ENCODE data around the gene CACNB2. TPM values are rescaled to one million over a fixed set of nuclear protein-coding genes. Genes with fewer than 3 reads are reported as not detected.

Gene CACNB2
- total RNA-seq, 1 experiment from 2014 or later = not detected

- Histone ChIP-seq H3K4me1 (replicated peaks; ENCODE audit: insufficient read depth) (no peaks in the 10 kb centered on the region), H3F3A (ENCODE audit: insufficient read depth, low read depth) (no peaks in the 10 kb centered on the region), H3K27me3 (ENCODE audit: insufficient read depth, low read depth) (no peaks in the 10 kb centered on the region), H3K4me2 (no peak overlapping the region), H3K36me3 (ENCODE audit: low read depth) (no peaks in the 10 kb centered on the region), H3K79me2 (ENCODE audit: low read depth) (no peaks in the 10 kb centered on the region), H3K9me2 (ENCODE audit: insufficient read depth) (no peaks in the 10 kb centered on the region), H3K27ac (no peak overlapping the region), H4K20me1 (ENCODE audit: insufficient read depth) (no peaks in the 10 kb centered on the region), H3K4me3 (no peak overlapping the region), H2AFZ (no peak overlapping the region), H3K9me3 (ENCODE audit: insufficient read depth, low read depth) (no peaks in the 10 kb centered on the region)
- POLR2A ChIA-PET (ENCODE audit: unreplicated experiment) = no interaction called here
- DNase-seq = no peak
- no TSS peak for BruUV-seq (replicated peaks)
- intact Hi-C loops (cut with micrococcal nuclease; ENCODE audit: unreplicated experiment) = no loop called here
- TF ChIP-seq CTCF (conservative IDR thresholded peaks at IDR 0.05) = no peak
- TF ChIP-seq EZH2 (IDR thresholded peaks at IDR 0.05; ENCODE audit: low read depth) = no peak
- CTCF ChIA-PET = no interaction called here
These were observed 350.5 kb downstream of the CACNB2 start for GRCh38 chr10:18490755-18491154.

GRCh38 chr10:18497806-18498369, 357.7 kb downstream of the CACNB2 start:
- Histone ChIP-seq H3K4me1 (replicated peaks; ENCODE audit: insufficient read depth) (no peaks in the 10 kb centered on the region), H3K9me2 (ENCODE audit: insufficient read depth) (no peaks in the 10 kb centered on the region), H3K9me3 (ENCODE audit: insufficient read depth, low read depth) (no peaks in the 10 kb centered on the region), H3K4me2 (no peak overlapping the region), H4K20me1 (ENCODE audit: insufficient read depth) (no peaks in the 10 kb centered on the region), H3K27ac (no peak overlapping the region), H3F3A (ENCODE audit: insufficient read depth, low read depth) (no peaks in the 10 kb centered on the region), H3K36me3 (ENCODE audit: low read depth) (no peaks in the 10 kb centered on the region), H3K4me3 (no peak overlapping the region), H3K79me2 (ENCODE audit: low read depth) (no peaks in the 10 kb centered on the region), H2AFZ (no peak overlapping the region), H3K27me3 (ENCODE audit: insufficient read depth, low read depth) (no peaks in the 10 kb centered on the region; the same call in 1 of the 2 replicates)
- TF ChIP-seq EZH2 (IDR thresholded peaks at IDR 0.05; ENCODE audit: low read depth) = no peak
- no peak for TF ChIP-seq CTCF (conservative IDR thresholded peaks at IDR 0.05)
- ChIA-PET POLR2A (ENCODE audit: unreplicated experiment) (no interaction called here), CTCF (no interaction called here)
- intact Hi-C loops (cut with micrococcal nuclease; ENCODE audit: unreplicated experiment) = no loop called here
- no peak for DNase-seq
- BruUV-seq (replicated peaks) = no TSS peak

- no peaks in the 10 kb centered on the region for H3F3A ChIP-seq (ENCODE audit: insufficient read depth, low read depth)
- H4K20me1 ChIP-seq (ENCODE audit: insufficient read depth) = no peaks in the 10 kb centered on the region
- H3K9me2 ChIP-seq (ENCODE audit: insufficient read depth) = no peaks in the 10 kb centered on the region
- no peaks in the 10 kb centered on the region for H3K9me3 ChIP-seq (ENCODE audit: insufficient read depth, low read depth)
- no peaks in the 10 kb centered on the region for H3K4me1 ChIP-seq (replicated peaks; ENCODE audit: insufficient read depth)
- H2AFZ ChIP-seq = no peak overlapping the region
- H3K4me2 ChIP-seq = no peak overlapping the region
- ChIA-PET POLR2A (ENCODE audit: unreplicated experiment) (interaction anchor here (0.6 kb wide), 1 partner anchor 37 kb away, joined by 51 read pairs; no protein-coding TSS in a partner anchor), CTCF (no interaction called here)
- intact Hi-C loops (cut with micrococcal nuclease; ENCODE audit: unreplicated experiment) = no loop called here
- no peak overlapping the region for H3K27ac ChIP-seq
- DNase-seq = no peak
- no peaks in the 10 kb centered on the region for H3K79me2 ChIP-seq (ENCODE audit: low read depth)
- no peaks in the 10 kb centered on the region for H3K36me3 ChIP-seq (ENCODE audit: low read depth)
- TF ChIP-seq EZH2 (IDR thresholded peaks at IDR 0.05; ENCODE audit: low read depth) (no peak), CTCF (conservative IDR thresholded peaks at IDR 0.05) (no peak)
- H3K27me3 ChIP-seq (ENCODE audit: insufficient read depth, low read depth) = no peaks in the 10 kb centered on the region; the same call in 1 of the 2 replicates
- BruUV-seq (replicated peaks) = no TSS peak
- no peak overlapping the region for H3K4me3 ChIP-seq
These were observed 358.8 kb downstream of the CACNB2 start for GRCh38 chr10:18498998-18499397.
